Measurements from ENCODE around the gene SPINDOC.

DNA sequence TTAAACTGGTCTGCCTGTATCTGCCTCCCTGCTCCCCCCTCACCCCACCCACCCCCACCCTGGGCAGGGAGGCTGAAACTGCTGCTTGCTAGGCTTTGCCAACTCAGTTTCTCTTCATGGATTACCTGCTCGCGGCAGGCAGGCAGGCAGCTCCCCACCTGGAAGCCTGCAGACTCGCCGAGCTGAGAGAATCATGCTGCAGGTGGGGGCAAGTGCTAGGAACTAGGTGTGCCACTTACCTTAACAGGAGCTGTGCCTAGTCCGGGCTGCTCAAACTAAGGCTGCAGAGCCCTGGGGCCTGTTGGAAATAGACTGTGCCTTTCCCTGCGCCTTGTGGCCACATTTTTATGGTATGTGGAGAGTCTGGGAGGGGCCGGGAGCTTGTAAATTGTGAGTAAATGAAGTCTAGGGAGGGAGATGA lies 55.9 kb downstream of the SPINDOC start:
- TF ChIP-seq, protein P1, sequence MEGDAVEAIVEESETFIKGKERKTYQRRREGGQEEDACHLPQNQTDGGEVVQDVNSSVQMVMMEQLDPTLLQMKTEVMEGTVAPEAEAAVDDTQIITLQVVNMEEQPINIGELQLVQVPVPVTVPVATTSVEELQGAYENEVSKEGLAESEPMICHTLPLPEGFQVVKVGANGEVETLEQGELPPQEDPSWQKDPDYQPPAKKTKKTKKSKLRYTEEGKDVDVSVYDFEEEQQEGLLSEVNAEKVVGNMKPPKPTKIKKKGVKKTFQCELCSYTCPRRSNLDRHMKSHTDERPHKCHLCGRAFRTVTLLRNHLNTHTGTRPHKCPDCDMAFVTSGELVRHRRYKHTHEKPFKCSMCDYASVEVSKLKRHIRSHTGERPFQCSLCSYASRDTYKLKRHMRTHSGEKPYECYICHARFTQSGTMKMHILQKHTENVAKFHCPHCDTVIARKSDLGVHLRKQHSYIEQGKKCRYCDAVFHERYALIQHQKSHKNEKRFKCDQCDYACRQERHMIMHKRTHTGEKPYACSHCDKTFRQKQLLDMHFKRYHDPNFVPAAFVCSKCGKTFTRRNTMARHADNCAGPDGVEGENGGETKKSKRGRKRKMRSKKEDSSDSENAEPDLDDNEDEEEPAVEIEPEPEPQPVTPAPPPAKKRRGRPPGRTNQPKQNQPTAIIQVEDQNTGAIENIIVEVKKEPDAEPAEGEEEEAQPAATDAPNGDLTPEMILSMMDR (IDR thresholded peaks at IDR 0.05): no peak
- no peak for TF ChIP-seq POLR2A (IDR thresholded peaks at IDR 0.05)
- TF ChIP-seq EP300 (IDR thresholded peaks at IDR 0.05): no peak
